SU-DHL-6 (cell line): ENCODE results near the gene TNFAIP8L2.

Source experiments
- EZH2phosphoT487 ChIP-seq: fragments of 200-600 bp; sonication (generic), shearing (Covaris generic); conservative IDR thresholded peaks from 2 replicates; pipeline ENCODE4 v1.6.1; 2018; ENCODE audit warnings: mild to moderate bottlenecking, antibody characterized with exemption, low read length, moderate library complexity, mixed read lengths
- TF ChIP-seq, protein P1 (sequence below): fragments of 200-600 bp; sonication (generic); IDR thresholded peaks from one replicate; pipeline ENCODE4 v1.5.1; 2017; ENCODE audit warnings: antibody characterized with exemption, mild to moderate bottlenecking, low read length, moderate library complexity; ENCODE audit not compliant: insufficient read depth, poor library complexity, severe bottlenecking

DNA sequence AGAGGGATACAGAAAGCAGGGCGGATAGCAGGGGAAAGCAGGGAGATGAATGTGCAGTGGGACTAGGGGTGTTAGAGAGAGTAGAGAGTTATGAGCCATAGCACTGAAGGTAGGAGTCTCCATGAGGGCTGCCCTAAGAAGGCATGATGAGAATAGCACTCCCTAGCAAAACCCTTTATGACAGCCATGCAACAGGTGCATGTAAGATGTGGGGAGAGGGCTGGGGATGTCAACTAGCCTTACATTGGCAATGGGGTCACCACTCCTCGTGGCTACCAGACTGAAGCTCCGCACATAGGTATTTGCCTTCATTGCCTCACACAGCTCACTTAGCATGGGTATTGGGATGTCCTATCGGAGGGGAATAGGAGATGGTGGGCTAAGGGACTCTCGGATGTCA is 14.7 kb downstream of the TNFAIP8L2 start:
- TF ChIP-seq, protein P1, sequence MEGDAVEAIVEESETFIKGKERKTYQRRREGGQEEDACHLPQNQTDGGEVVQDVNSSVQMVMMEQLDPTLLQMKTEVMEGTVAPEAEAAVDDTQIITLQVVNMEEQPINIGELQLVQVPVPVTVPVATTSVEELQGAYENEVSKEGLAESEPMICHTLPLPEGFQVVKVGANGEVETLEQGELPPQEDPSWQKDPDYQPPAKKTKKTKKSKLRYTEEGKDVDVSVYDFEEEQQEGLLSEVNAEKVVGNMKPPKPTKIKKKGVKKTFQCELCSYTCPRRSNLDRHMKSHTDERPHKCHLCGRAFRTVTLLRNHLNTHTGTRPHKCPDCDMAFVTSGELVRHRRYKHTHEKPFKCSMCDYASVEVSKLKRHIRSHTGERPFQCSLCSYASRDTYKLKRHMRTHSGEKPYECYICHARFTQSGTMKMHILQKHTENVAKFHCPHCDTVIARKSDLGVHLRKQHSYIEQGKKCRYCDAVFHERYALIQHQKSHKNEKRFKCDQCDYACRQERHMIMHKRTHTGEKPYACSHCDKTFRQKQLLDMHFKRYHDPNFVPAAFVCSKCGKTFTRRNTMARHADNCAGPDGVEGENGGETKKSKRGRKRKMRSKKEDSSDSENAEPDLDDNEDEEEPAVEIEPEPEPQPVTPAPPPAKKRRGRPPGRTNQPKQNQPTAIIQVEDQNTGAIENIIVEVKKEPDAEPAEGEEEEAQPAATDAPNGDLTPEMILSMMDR = no peak
- no peak for TF ChIP-seq EZH2phosphoT487
